GM18858 (cell line): Measurements from ENCODE around the gene PTPN3.

Experiments
- ATAC-seq: cut with Tn5 transposase; IDR thresholded peaks from one replicate; pipeline ENCODE4 v1.9.1; 2021; ENCODE audit not compliant: unreplicated experiment

PTPN3 gene

DNA sequence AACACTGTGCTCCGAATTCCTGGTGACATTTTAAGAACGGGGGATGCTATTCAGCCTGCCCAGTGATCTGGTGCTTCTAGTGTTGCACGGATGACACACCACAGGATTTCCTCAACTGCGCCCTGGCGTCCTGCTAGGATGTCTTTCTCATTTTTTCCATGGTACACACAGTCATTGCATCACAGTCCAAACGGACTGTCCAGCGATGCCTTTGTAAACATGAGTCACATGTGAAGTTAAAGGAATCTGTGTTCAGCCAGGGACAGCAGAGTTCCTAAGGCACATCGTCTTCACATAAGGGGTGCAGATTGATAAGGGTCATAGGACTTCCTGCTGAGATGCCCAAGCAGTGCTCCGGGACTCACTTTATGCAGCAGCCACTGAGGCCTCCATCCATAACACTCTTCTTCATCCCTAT, 9.3 kb upstream of the PTPN3 start:
- no peak for ATAC-seq

DNA sequence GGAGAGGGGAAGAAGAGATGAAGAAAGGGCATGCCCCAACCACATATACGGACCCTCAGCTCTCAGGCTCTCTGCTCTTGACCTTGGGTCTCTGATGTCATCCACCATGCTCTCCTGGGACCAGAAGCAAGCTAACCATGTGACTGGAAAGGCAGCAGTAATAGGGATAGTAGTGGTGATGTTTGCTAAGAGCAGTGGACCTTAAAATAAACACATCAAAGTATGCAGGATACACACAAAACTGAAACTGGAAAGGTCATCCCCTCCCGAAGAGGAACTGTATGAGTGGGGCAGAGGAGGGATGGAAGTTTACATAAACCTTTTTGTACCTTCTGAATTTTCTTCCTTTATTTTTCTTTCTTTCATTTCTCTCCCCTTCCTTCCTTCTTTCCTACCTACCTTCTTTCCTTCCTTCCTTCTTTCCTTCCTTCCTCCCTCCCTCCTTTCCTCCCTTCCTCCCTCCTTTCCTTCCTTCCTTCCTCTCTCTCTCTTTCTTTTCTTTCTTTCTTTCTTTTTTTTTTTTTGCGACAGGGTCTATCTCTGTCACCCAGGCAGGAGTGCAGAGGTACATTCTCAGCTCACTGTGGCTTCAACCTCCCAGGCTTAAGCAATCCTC, 8.1 kb upstream of the PTPN3 start:
- no peak for ATAC-seq

GRCh38 chr9:109504689-109505088, 6.6 kb upstream of the PTPN3 start:
- ATAC-seq: no peak

DNA sequence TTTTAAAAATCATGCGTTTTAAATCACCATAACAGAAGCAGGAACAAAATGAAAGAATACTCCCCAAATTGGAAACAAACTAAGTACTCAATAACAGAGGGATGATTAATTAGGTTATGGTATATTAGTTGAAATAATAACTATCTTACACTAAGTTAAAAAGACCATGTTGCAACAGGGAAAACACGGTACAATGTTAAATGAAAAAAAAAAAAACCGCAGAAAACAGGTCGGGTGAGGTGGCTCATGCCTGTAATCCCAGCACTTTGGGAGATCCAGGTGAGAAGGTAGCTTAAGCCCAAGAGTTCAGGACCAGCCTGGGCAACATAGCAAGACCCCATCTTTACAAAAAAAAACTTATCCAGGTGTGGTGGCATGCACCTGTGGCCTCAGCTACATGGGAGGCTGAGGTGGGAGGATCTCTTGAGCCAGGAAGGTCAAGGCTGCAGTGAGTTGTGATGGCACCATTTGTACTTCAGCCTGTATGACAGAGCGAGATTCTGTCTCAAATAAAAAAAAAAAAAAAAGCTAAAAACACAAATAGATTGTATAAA, 2.4 kb upstream of the PTPN3 start:
- no peak for ATAC-seq

DNA sequence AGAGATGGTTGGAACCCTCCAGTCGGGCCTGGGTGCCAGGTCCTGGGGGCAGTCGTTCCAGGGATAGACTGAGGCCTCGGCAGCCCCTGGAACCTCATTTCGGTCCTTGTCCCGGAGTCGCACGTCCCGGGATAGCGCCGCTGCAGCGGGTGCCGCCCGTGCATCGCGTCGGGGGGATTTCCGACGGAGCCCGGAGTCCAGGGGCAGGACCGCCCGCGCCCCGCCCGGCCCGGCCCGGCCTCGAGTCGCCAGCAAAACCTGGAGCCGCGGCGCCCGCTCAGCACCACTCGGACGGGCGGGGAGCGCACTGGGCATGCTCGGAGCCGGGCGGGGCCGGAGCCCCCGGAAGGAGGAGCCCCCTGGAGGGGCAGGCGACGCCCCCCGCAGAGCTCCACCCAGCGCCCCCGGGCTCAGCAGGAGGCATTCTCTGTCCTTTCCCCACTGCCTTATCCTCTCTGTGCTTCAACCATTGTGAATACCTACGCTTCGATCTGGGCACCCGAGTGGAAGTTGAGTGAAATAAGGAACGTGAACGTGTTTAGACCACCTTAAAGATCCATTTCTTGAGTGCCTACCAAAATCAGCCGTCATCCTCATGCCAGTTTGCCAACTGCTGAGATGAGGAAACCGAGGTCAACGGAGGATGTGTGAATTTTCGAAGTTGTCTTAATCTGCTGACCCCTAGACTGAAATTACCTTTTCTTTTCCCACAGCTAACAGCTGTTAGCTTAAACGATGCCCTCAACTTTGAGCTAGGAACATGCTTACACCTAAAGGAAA, 1.7 kb upstream of the PTPN3 start:
- no peak for ATAC-seq

- no peak for ATAC-seq
Measured at GRCh38 chr9:109499093-109499630, 1.1 kb upstream of the PTPN3 start.

GRCh38 chr9:109497226-109498153, 617 bp downstream of the PTPN3 start:
- ATAC-seq: no peak

GRCh38 chr9:109496841-109497225, 1.3 kb downstream of the PTPN3 start:
- no peak for ATAC-seq

- no peak for ATAC-seq
Measured at GRCh38 chr9:109496218-109496617, 1.9 kb downstream of the PTPN3 start.

- ATAC-seq: no peak
Measured at GRCh38 chr9:109493648-109494047, 4.5 kb downstream of the PTPN3 start.

- ATAC-seq: no peak
Measured at GRCh38 chr9:109491590-109491989, 6.5 kb downstream of the PTPN3 start.

DNA sequence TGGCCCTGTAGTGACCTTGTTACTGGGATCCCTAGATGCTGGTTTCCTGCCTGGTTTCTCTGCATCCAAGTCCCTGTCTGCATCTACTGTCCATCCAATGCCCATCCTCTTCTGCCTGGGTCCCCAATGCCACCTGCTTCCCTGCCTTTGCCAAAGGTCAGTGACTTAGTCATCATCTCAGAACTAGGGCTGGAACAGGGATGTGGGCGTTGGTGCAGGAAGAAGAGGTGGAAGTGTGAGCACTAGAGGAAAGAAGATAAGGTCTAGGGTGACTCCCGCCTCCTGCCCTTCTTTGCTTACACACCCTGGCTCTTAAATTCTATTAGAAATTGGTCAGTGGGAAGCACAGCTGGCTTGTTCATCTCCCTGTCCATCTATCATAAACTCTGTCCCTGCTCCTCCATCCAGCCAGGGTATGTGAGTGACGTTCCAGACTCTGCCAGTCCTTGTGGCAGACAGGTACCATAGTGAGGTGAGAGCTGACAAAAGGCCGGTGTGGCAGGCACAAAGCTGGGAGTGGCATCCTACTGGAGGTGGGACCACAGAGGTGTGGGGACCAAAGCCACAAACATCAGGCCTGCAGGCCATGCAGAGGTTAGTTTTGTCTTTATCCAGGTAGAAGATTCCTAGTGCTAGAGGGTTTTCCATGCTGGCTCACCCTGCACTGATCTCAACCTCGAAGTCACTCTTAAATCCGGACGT, 9.2 kb downstream of the PTPN3 start:
- ATAC-seq: no peak

DNA sequence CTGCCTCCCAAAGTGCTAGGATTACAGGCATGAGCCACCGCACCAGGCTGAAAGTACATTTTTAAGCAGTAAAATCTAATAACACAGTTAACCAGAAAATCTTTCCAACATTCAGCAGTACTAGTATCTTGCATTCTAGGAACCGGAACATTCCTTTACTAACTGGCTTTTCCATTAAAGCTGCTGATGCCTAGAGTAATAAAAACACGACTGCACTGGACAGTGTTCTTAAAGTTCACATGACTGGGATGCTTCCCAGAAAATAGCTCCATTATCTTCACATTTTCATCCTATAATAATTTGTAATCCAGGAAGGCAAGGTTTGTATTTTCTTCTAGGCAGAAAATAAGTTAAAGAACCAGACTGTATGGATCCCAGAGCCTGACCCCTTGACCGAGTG, 9.8 kb downstream of the PTPN3 start:
- no peak for ATAC-seq

DNA sequence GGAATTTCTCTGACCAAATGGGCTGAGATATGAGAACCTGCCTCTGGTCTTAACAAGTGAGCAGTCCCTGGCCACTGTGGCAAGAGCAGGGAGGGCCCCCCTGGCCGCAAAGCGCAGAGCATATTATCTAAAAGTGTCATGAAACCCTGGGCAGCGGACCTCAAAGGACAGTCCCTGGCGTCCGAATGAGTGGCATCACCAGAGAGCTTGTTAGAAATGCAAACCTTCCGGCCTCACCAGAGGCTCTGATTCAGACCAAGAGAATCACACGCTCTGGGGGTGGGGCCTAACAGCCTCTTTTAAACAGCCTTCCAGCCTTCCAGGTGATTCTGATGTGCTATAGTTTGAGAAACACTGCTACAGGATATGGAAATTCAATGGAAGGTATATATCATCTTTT, 10.9 kb downstream of the PTPN3 start:
- peak; percentile 55 for ATAC-seq

DNA sequence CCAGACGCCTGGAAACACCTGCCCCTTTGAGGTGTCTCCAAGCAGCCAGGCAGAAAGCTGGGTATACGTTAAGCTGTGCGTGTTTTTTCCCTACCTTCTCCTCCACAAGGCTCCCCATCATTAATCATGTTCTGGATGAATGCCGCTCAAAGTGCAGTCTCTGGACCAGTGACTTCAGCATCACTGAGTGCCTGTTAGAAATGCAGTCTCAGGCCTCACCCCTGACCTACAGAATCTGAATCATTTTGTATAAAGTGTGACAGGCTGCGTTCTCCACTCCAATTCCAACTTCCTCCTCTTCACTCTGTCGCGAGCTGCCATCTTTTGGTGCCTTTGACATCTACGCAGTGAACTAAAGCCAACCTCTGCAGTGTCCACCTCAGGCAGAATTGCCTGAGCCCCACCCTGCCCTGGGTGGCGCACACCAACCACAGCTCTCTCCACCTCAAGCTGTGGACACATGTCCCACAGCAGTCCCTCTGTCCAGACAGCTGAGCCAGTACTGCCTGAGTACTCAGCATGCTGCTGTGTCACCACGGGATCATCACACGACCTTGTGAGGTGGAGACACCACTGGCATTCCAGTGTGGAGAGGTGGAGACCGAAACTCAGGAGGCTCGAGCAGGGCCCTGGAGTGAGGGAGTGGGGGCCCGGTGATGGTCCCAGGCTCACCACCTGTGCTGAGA, 14.2 kb downstream of the PTPN3 start:
- ATAC-seq: no peak

- ATAC-seq: no peak
Measured at GRCh38 chr9:109482391-109482916, 15.7 kb downstream of the PTPN3 start.

DNA sequence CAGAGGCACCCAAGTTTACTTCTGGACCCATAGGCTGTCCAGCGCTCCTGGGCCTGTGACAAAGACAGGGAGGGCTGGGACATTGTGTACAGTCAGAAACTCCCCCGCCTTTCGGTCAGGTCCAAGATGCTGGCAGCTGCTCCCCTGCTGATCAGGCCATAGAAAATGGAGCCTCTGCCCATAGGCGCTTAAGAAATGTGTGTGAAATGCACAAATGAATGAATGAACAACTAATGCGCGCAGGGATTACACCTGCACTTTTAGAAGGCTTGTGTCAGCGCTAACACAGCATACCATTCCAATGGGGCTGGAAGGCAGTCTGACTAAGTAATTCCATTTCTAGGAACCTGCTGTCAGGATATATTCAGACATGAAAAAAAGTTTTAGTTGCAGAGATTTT, 16.3 kb downstream of the PTPN3 start:
- no peak for ATAC-seq

DNA sequence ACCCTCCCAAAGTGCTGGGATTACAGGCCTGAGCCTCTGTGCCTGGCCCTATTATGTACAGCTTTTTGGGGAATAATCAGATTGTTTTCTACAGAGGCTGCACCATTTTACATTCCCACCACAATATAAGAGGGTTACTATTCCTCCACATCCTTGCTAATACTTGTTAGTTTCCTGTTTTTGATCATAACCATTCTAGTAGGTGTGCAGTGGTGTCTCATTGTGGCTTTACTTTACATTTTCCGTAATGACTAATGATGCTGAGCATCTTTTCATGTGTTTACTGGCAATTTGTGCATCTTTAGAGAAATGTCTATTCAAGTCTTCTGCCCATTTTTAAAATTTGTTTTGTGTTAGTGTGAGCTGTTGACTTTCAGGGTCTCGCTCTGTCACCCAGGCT, 18.3 kb downstream of the PTPN3 start:
- ATAC-seq: no peak

GRCh38 chr9:109478665-109479380, 19.3 kb downstream of the PTPN3 start:
- no peak for ATAC-seq
